HS-27A (cell line): Measurements from ENCODE around the gene APBA2.
"Not testable (repeated sequence)": the region's sequence is repeated elsewhere in the genome, so short reads cannot be mapped to it uniquely, and the experiment has no call there.

Experiments
- DNase-seq: peaks from one replicate; pipeline ENCODE4 v3.0.0-alpha.2; 2012; ENCODE audit warnings: low read depth, missing footprints

The APBA2 gene

GRCh38 chr15:29086891-29087290 lies 201.1 kb downstream of the APBA2 start:
- DNase-seq, result no peak

- no peak for DNase-seq
These were observed 201.9 kb downstream of the APBA2 start for GRCh38 chr15:29087521-29088285.

- no peak for DNase-seq
These were observed 202.9 kb downstream of the APBA2 start for GRCh38 chr15:29088666-29089065.

- DNase-seq, result no peak
These were observed 204.2 kb downstream of the APBA2 start for GRCh38 chr15:29089731-29090616.

GRCh38 chr15:29090617-29091466 lies 205.1 kb downstream of the APBA2 start:
- DNase-seq, result no peak

GRCh38 chr15:29091666-29092065 lies 205.9 kb downstream of the APBA2 start:
- no peak for DNase-seq

GRCh38 chr15:29092376-29093064 lies 206.7 kb downstream of the APBA2 start:
- no peak for DNase-seq

- DNase-seq, result no peak
These were observed 207.3 kb downstream of the APBA2 start for GRCh38 chr15:29093065-29093435.

GRCh38 chr15:29093696-29094343 lies 208.0 kb downstream of the APBA2 start:
- DNase-seq, result no peak

- no peak for DNase-seq
These were observed 208.9 kb downstream of the APBA2 start for GRCh38 chr15:29094711-29095110.

GRCh38 chr15:29095746-29096145 lies 210.0 kb downstream of the APBA2 start:
- no peak for DNase-seq

- DNase-seq, result no peak
These were observed 211.4 kb downstream of the APBA2 start for GRCh38 chr15:29097168-29097567.

- DNase-seq, result no peak
These were observed 212.2 kb downstream of the APBA2 start for GRCh38 chr15:29097971-29098370.

GRCh38 chr15:29098652-29099051 lies 212.9 kb downstream of the APBA2 start:
- DNase-seq, result no peak

GRCh38 chr15:29099131-29099880 lies 213.5 kb downstream of the APBA2 start:
- no peak for DNase-seq

- DNase-seq, result no peak
These were observed 214.8 kb downstream of the APBA2 start for GRCh38 chr15:29100486-29101000.

GRCh38 chr15:29101491-29101890 lies 215.7 kb downstream of the APBA2 start:
- no peak for DNase-seq

GRCh38 chr15:29102173-29102794 lies 216.5 kb downstream of the APBA2 start:
- DNase-seq, result not testable (repeated sequence)

- no peak for DNase-seq
These were observed 217.4 kb downstream of the APBA2 start for GRCh38 chr15:29102911-29103823.
